ENCODE results near the gene ALDH1L1. TPM values are rescaled to one million over a fixed set of nuclear protein-coding genes. Genes with fewer than 3 reads are reported as not detected.

Gene ALDH1L1
- total RNA-seq, 1 experiment from 2014 or later: not detected

- no peaks in the 10 kb centered on the region for H3K9me3 ChIP-seq (ENCODE audit: low read length)
- no peaks in the 10 kb centered on the region for H3K36me3 ChIP-seq (ENCODE audit: low read depth, low read length)
- TF ChIP-seq CTCF (conservative IDR thresholded peaks at IDR 0.05; ENCODE audit: low read depth, low read length) (no peak), EZH2phosphoT487 (IDR thresholded peaks at IDR 0.05; ENCODE audit: borderline replicate concordance, low read length) (no peak), EZH2 (IDR thresholded peaks at IDR 0.05; ENCODE audit: low read length, unreplicated experiment) (no peak)
- no peaks in the 10 kb centered on the region for H3K79me2 ChIP-seq (ENCODE audit: low read length)
- H3K27ac ChIP-seq (ENCODE audit: low read length): no peak overlapping the region
- ATAC-seq: no peak
- no peak for DNase-seq
- H3K9ac ChIP-seq (ENCODE audit: low read length): no peak overlapping the region
- H3K4me3 ChIP-seq (ENCODE audit: low read length): no peak overlapping the region
- ChIA-PET POLR2A (ENCODE audit: unreplicated experiment) (no interaction called here), CTCF (no interaction called here)
- intact Hi-C loops (cut with micrococcal nuclease): no loop called here
- no TSS peak for BruUV-seq (replicated peaks)
- no peaks in the 10 kb centered on the region for H3K9me2 ChIP-seq (replicated peaks; ENCODE audit: low read length)
- no peaks in the 10 kb centered on the region for H3K27me3 ChIP-seq (ENCODE audit: low read length)
- no peaks in the 10 kb centered on the region for H4K20me1 ChIP-seq (ENCODE audit: low read length)
- H3K4me2 ChIP-seq (ENCODE audit: low read length): no peak overlapping the region
- H3K4me1 ChIP-seq (ENCODE audit: insufficient read depth, low read length): peaks cover 11% of the 10 kb centered on the region
- no peak overlapping the region for H2AFZ ChIP-seq (ENCODE audit: low read length)
- no peaks in the 10 kb centered on the region for H3F3A ChIP-seq (ENCODE audit: low read length, unreplicated experiment)
These were observed 102.6 kb downstream of the ALDH1L1 start for GRCh38 chr3:126077754-126078153.

- H3K36me3 ChIP-seq (ENCODE audit: low read depth, low read length): no peaks in the 10 kb centered on the region
These were observed 104.2 kb downstream of the ALDH1L1 start for GRCh38 chr3:126076140-126076539.

More at GRCh38 chr3:126076140-126076539, 104.2 kb downstream of the ALDH1L1 start:
- no peak for DNase-seq
- Histone ChIP-seq H3K9me2 (replicated peaks; ENCODE audit: low read length) (no peaks in the 10 kb centered on the region), H2AFZ (ENCODE audit: low read length) (no peak overlapping the region), H4K20me1 (ENCODE audit: low read length) (no peaks in the 10 kb centered on the region), H3K79me2 (ENCODE audit: low read length) (no peaks in the 10 kb centered on the region), H3K27me3 (ENCODE audit: low read length) (no peaks in the 10 kb centered on the region), H3K4me1 (ENCODE audit: insufficient read depth, low read length) (peaks cover under 1% of the 10 kb centered on the region; the same call in 1 of the 2 replicates), H3K27ac (ENCODE audit: low read length) (no peak overlapping the region), H3K4me3 (ENCODE audit: low read length) (no peak overlapping the region), H3K4me2 (ENCODE audit: low read length) (no peak overlapping the region), H3F3A (ENCODE audit: low read length, unreplicated experiment) (no peaks in the 10 kb centered on the region), H3K9me3 (ENCODE audit: low read length) (no peaks in the 10 kb centered on the region), H3K9ac (ENCODE audit: low read length) (no peak overlapping the region)
- no TSS peak for BruUV-seq (replicated peaks)
- ChIA-PET POLR2A (ENCODE audit: unreplicated experiment) (no interaction called here), CTCF (no interaction called here)
- no peak for TF ChIP-seq EZH2 (IDR thresholded peaks at IDR 0.05; ENCODE audit: low read length, unreplicated experiment)
- no peak for TF ChIP-seq CTCF (conservative IDR thresholded peaks at IDR 0.05; ENCODE audit: low read depth, low read length)
- TF ChIP-seq EZH2phosphoT487 (IDR thresholded peaks at IDR 0.05; ENCODE audit: borderline replicate concordance, low read length): no peak
- ATAC-seq: no peak
- intact Hi-C loops (cut with micrococcal nuclease): no loop called here

All from PC-3 (cell line).